ENCODE results near the gene JAGN1. TPM values are rescaled to one million over a fixed set of nuclear protein-coding genes. Genes with fewer than 3 reads are reported as not detected.

Gene JAGN1
- total RNA-seq, 4 donors from 2014 or later, result 24.7 to 40.8 (median 33.3) TPM

DNA sequence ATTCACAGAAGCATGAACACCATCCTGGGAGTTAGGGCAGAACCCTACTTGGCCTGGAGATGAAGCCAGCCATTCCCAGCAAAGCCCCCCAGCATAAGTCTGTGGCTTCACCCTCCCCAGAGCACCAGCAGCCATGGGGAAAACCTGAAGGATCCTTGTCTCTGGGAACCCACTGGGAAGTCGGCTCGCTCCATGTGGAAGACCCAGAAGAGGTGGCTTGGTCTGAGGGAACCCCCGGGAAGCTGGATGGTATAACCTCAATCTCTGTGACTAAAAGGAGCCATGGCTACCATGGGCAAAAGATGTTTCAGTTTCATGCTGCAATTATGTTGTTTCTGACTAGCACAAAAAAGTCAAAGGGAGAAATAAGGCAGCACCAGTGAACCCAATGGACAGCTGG lies 34.8 kb upstream of the JAGN1 start:
- Histone ChIP-seq H3K4me1 (peaks cover 0 to 13% (median 0%) of the 10 kb centered on the region in 3 donors), H3K4me3 (no peak overlapping the region), H3K27ac (no peak overlapping the region), H3K9me3 (no peaks in the 10 kb centered on the region), H3K27me3 (no peaks in the 10 kb centered on the region), H3K36me3 (no peaks in the 10 kb centered on the region)
- no peak for DNase-seq
- whole genome bisulfite sequencing, 2 donors, result 100% methylated on average over 1 of the region's 3 CpGs; no CpG with 5 or more reads in 1 of the 2 donors
- TF ChIP-seq CTCF (IDR thresholded peaks at IDR 0.05), result no peak
- no peak for TF ChIP-seq POLR2A (IDR thresholded peaks at IDR 0.05)
- intact Hi-C loops (cut with DNase I), result no loop called here

DNA sequence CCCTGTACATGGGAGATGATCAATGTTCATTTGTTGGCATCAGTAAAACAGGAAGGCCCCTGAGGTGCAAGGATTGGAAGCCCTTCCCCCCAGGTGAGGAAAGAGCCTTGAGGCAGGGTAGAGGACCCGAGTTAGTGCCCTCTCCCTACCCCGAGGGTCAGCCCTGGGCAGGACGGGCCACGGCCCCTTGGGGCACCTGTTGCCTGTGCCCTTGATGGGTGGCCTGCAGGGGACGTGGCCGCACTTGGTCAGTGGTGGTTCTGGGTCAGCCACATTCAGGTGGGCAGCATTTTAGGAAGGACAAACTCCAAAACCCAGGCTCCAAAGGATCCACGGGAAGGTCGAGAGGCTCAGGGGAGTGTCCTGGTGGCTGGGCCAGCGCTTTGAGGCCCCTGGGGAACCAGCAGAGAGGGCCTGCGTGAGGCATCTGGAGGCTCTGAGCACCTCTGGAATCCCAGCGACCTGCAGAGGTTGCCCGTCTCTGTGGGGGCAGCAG lies 30.8 kb upstream of the JAGN1 start:
- Histone ChIP-seq H3K4me1 (peaks cover 10 to 25% (median 14%) of the 10 kb centered on the region in 3 donors), H3K9me3 (no peaks in the 10 kb centered on the region), H3K27ac (no peak overlapping the region), H3K36me3 (no peaks in the 10 kb centered on the region), H3K27me3 (peaks cover 0 to 20% (median 0%) of the 10 kb centered on the region in 4 donors), H3K4me3 (no peak overlapping the region)
- intact Hi-C loops (cut with DNase I), result no loop called here
- no peak for DNase-seq
- TF ChIP-seq POLR2A (IDR thresholded peaks at IDR 0.05) (no peak), CTCF (IDR thresholded peaks at IDR 0.05) (no peak)
- WGBS, 2 donors, result 93% methylated on average over 3 of the region's 12 CpGs; no CpG with 5 or more reads in 1 of the 2 donors

DNA sequence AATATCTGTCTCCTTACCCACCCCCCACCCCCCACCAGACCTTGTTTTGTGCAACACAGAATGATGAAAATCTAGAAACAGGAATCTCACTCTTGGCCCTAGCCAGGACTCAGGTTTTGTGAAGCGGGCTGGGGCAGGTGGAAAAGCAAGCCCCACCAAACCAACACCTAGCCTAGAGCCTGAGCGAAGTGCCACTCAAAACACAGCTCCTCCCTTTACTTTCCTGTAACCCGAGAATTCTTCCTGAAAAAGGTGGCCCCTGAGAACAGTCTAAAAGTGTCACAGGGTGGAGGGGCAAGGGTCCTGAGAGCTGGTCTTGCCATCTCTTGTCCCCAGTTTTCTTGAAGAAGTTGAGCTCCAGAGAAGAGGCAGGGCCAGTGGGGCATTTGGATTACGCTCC lies 29.2 kb upstream of the JAGN1 start:
- TF ChIP-seq POLR2A (IDR thresholded peaks at IDR 0.05), result no peak
- no peak for TF ChIP-seq CTCF (IDR thresholded peaks at IDR 0.05)
- H3K4me1 ChIP-seq, result peaks cover 10 to 34% (median 14%) of the 10 kb centered on the region in 3 donors
- H3K36me3 ChIP-seq, result no peaks in the 10 kb centered on the region
- no peak for DNase-seq
- WGBS, 2 donors, result 82 to 100% methylated on average over 1 to 2 of the region's 4 CpGs
- intact Hi-C loops (cut with DNase I), result no loop called here
- peaks cover 0 to 20% (median 0%) of the 10 kb centered on the region in 4 donors for H3K27me3 ChIP-seq
- no peak overlapping the region for H3K27ac ChIP-seq
- H3K4me3 ChIP-seq, result no peak overlapping the region
- H3K9me3 ChIP-seq, result no peaks in the 10 kb centered on the region

DNA sequence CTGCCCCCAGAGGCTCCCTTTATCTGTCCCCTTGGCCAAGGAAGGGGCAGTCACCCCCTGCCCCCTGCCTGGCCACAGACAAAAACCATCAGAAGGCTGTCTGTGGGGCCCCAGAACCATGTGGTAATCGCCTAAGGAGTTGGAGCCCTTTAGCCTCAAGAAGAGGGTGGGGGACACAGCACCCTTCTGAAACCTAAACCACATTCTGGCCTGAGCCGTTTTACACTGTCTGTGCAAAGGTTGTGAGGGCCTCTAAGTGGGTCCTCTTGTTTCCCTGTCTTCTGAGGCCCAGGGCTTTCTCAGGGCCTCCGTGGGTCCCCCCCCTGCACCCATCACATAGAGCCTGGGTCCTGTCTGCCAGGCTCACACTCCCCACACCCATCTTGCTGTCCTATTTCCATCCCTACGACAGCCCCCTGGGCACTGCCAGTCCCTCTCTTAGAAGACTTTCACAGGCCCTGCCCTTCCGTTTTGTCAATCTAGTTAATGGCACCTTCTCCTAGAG lies 28.7 kb upstream of the JAGN1 start:
- no peak for TF ChIP-seq POLR2A (IDR thresholded peaks at IDR 0.05)
- TF ChIP-seq CTCF (IDR thresholded peaks at IDR 0.05), result no peak
- Histone ChIP-seq H3K27me3 (peaks cover 0 to 20% (median 0%) of the 10 kb centered on the region in 4 donors), H3K27ac (peak overlapping the region in 2 of 4 donors; percentile 81 to 93), H3K4me3 (no peak overlapping the region), H3K36me3 (no peaks in the 10 kb centered on the region), H3K9me3 (no peaks in the 10 kb centered on the region), H3K4me1 (peaks cover 10 to 34% (median 14%) of the 10 kb centered on the region in 3 donors)
- DNase-seq, result no peak
- WGBS, 2 donors, result 85 to 92% methylated on average over 3 to 5 of the region's 5 CpGs
- intact Hi-C loops (cut with DNase I), result no loop called here

DNA sequence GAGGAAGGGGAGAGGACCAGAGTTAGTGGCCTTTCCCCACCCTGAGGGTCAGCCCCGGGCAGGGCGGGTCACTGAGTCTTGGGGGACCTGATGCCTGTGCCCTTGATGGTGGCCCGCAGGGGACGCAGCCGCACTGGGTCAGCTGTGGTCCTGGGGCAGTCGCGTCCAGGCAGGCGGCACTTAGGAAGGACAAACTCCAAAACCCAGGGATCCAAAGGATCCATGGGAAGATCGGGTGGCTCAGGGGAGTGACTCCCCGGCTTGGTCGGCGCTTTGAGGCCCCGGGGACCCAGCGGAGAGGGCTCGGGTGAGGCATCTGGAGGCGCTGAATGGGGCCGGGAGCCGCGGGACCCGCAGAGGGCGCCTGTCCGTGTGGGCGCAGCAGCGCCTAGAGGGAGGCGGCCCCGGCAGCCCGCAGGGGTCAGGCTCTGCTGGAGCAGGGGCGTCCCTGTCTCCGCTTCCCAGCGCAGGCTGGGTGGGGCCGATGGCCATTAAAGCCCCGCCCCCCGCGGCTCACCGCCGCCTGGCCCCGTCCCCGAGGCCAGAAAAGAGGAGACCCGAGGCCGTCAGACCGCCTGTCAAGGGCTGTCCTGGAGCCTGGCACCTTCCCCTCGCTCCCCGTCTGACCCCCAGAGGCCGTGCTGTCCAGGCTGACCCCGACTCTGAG lies 27.9 kb upstream of the JAGN1 start:
- H3K9me3 ChIP-seq, result no peaks in the 10 kb centered on the region
- H3K4me1 ChIP-seq, result peaks cover 10 to 34% (median 14%) of the 10 kb centered on the region in 3 donors
- peak overlapping the region; percentile 24 to 59 (median 42) for H3K4me3 ChIP-seq
- TF ChIP-seq POLR2A (IDR thresholded peaks at IDR 0.05) (no peak), CTCF (IDR thresholded peaks at IDR 0.05) (peak in 4 of 6 experiments; percentile 33 to 47 (median 41))
- H3K27me3 ChIP-seq, result peaks cover 0 to 20% (median 0%) of the 10 kb centered on the region in 4 donors
- peak overlapping the region; percentile 52 to 93 (median 78) for H3K27ac ChIP-seq
- no peak for DNase-seq
- no peaks in the 10 kb centered on the region for H3K36me3 ChIP-seq
- intact Hi-C loops (cut with DNase I), result no loop called here
- WGBS, 2 donors, result 5 to 80% methylated on average over 1 to 4 of the region's 45 CpGs
